OCI-LY1 (cell line): Measurements from ENCODE around the gene ADCY9.

Experiments
- H2AFZ ChIP-seq: fragments of 200-600 bp; sonication (generic), shearing (Covaris generic); 2 replicates; pipeline ENCODE4 v1.6.0; 2014; ENCODE audit warnings: antibody characterized with exemption, mild to moderate bottlenecking, low read length
- H3F3A ChIP-seq: fragments of 200-600 bp; sonication (generic), shearing (Covaris generic); 2 replicates; pipeline ENCODE4 v1.6.0; 2014; ENCODE audit warnings: mild to moderate bottlenecking, antibody characterized with exemption, low read length, moderate library complexity; ENCODE audit not compliant: insufficient read depth
- H3K27ac ChIP-seq: fragments of 200-600 bp; sonication (generic); 2 replicates; pipeline ENCODE4 v1.5.1; 2014; ENCODE audit warnings: low read length, mixed run types, mild to moderate bottlenecking, low read depth; ENCODE audit not compliant: poor library complexity, severe bottlenecking
- H3K27me3 ChIP-seq: fragments of 200-600 bp; sonication (generic); 2 replicates; pipeline ENCODE4 v1.6.0; 2014; ENCODE audit warnings: antibody characterized with exemption, mild to moderate bottlenecking, low read length, moderate library complexity; ENCODE audit not compliant: insufficient read depth
- H3K36me3 ChIP-seq: fragments of 200-600 bp; sonication (generic); 2 replicates; pipeline ENCODE4 v1.6.1; 2014; ENCODE audit warnings: mild to moderate bottlenecking, antibody characterized with exemption, low read length, moderate library complexity, mixed read lengths; ENCODE audit not compliant: insufficient read depth
- H3K4me1 ChIP-seq: fragments of 200-600 bp; sonication (generic); 2 replicates; pipeline ENCODE4 v1.5.1; 2014; ENCODE audit warnings: mild to moderate bottlenecking, low read length, moderate library complexity; ENCODE audit not compliant: insufficient read depth, severe bottlenecking
- H3K4me2 ChIP-seq: fragments of 200-600 bp; sonication (generic), shearing (Covaris generic); 2 replicates; pipeline ENCODE4 v1.6.1; 2014; ENCODE audit warnings: low read length
- H3K4me3 ChIP-seq: fragments of 200-600 bp; sonication (generic); 2 replicates; pipeline ENCODE4 v1.5.1; 2014; ENCODE audit warnings: low read length, low read depth, mild to moderate bottlenecking, mixed read lengths; ENCODE audit not compliant: poor library complexity, severe bottlenecking
- H3K79me2 ChIP-seq: fragments of 200-600 bp; shearing (Covaris generic); 2 replicates; pipeline ENCODE4 v1.6.1; 2016; ENCODE audit warnings: mixed run types, low read length, mixed read lengths; ENCODE audit not compliant: insufficient read depth
- H3K9ac ChIP-seq: fragments of 200-600 bp; sonication (generic), shearing (Covaris generic); 2 replicates; pipeline ENCODE4 v1.6.1; 2014; ENCODE audit warnings: mild to moderate bottlenecking, low read length, mixed read lengths
- H3K9me2 ChIP-seq: fragments of 200-600 bp; sonication (generic), shearing (Covaris generic); 2 replicates; pipeline ENCODE4 v1.6.1; 2014; ENCODE audit warnings: low read depth, mild to moderate bottlenecking, low read length, mixed read lengths
- H3K9me3 ChIP-seq: fragments of 200-600 bp; shearing (Covaris generic); 2 replicates; pipeline ENCODE4 v1.6.1; 2014; ENCODE audit warnings: low read length, mixed read lengths
- H4K20me1 ChIP-seq: fragments of 200-600 bp; sonication (generic), shearing (Covaris generic); 2 replicates; pipeline ENCODE4 v1.6.0; 2016; ENCODE audit warnings: mild to moderate bottlenecking, low read length; ENCODE audit not compliant: insufficient read depth
- EZH2 ChIP-seq: fragments of 200-600 bp; sonication (generic), shearing (Covaris generic); IDR thresholded peaks from 2 replicates; pipeline ENCODE4 v1.8.0; 2017; ENCODE audit warnings: borderline replicate concordance, mixed run types, mild to moderate bottlenecking, antibody characterized with exemption, low read length, moderate library complexity, mixed read lengths
- TF ChIP-seq, protein P1 (sequence below): fragments of 200-600 bp; sonication (generic), shearing (Covaris generic); IDR thresholded peaks from 2 replicates; pipeline ENCODE4 v1.5.1; 2017; ENCODE audit warnings: mild to moderate bottlenecking, antibody characterized with exemption, low read length, moderate library complexity, mixed read lengths

Gene ADCY9

GRCh38 chr16:4003576-4003975 lies 112.7 kb downstream of the ADCY9 start:
- Histone ChIP-seq H3K27me3 (no peaks in the 10 kb centered on the region), H3K4me2 (no peak overlapping the region)
- TF ChIP-seq EZH2: no peak
- TF ChIP-seq, protein P1, sequence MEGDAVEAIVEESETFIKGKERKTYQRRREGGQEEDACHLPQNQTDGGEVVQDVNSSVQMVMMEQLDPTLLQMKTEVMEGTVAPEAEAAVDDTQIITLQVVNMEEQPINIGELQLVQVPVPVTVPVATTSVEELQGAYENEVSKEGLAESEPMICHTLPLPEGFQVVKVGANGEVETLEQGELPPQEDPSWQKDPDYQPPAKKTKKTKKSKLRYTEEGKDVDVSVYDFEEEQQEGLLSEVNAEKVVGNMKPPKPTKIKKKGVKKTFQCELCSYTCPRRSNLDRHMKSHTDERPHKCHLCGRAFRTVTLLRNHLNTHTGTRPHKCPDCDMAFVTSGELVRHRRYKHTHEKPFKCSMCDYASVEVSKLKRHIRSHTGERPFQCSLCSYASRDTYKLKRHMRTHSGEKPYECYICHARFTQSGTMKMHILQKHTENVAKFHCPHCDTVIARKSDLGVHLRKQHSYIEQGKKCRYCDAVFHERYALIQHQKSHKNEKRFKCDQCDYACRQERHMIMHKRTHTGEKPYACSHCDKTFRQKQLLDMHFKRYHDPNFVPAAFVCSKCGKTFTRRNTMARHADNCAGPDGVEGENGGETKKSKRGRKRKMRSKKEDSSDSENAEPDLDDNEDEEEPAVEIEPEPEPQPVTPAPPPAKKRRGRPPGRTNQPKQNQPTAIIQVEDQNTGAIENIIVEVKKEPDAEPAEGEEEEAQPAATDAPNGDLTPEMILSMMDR: no peak

GRCh38 chr16:4003166-4003565 lies 113.1 kb downstream of the ADCY9 start:
- Histone ChIP-seq H3K27me3 (no peaks in the 10 kb centered on the region), H2AFZ (no peak overlapping the region), H3K4me1 (no peaks in the 10 kb centered on the region), H3K27ac (no peak overlapping the region), H3K4me2 (no peak overlapping the region), H3F3A (no peaks in the 10 kb centered on the region), H4K20me1 (no peaks in the 10 kb centered on the region), H3K9me3 (no peaks in the 10 kb centered on the region), H3K79me2 (no peaks in the 10 kb centered on the region), H3K9me2 (no peaks in the 10 kb centered on the region), H3K9ac (no peak overlapping the region), H3K36me3 (no peaks in the 10 kb centered on the region), H3K4me3 (no peak overlapping the region)
- TF ChIP-seq EZH2: no peak
- TF ChIP-seq, protein P1: no peak

More at GRCh38 chr16:4003576-4003975, 112.7 kb downstream of the ADCY9 start:
- Histone ChIP-seq H2AFZ (no peak overlapping the region), H3K36me3 (no peaks in the 10 kb centered on the region), H3K9me3 (no peaks in the 10 kb centered on the region), H3K4me3 (no peak overlapping the region), H3K9ac (no peak overlapping the region), H3K27ac (no peak overlapping the region), H3F3A (no peaks in the 10 kb centered on the region), H4K20me1 (no peaks in the 10 kb centered on the region), H3K4me1 (no peaks in the 10 kb centered on the region), H3K79me2 (no peaks in the 10 kb centered on the region), H3K9me2 (no peaks in the 10 kb centered on the region)

DNA sequence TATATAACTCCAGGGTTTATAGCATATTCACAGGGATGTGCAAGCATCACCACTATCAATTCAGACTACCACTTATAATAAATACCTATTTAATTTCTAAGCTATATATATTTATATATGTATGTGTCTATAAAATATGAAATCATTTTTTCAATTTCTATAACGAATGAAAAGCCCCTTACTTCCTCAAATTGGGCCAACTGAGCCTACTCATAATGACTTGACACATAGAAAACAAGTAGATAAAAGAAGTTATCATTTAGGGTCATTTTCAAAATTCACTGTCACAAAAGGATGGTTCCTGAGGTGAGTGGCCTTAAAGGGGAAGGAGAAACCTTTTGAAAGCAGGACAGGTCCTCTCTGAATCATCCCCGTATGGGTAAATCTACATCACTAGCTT lies 114.1 kb downstream of the ADCY9 start:
- H2AFZ ChIP-seq: no peak overlapping the region
- TF ChIP-seq EZH2: no peak
- TF ChIP-seq, protein P1: no peak
- no peaks in the 10 kb centered on the region for H3K4me1 ChIP-seq
- H3F3A ChIP-seq: no peaks in the 10 kb centered on the region
- H3K9ac ChIP-seq: no peak overlapping the region
- H3K4me3 ChIP-seq: no peak overlapping the region
- no peak overlapping the region for H3K4me2 ChIP-seq
- no peaks in the 10 kb centered on the region for H3K27me3 ChIP-seq
- no peaks in the 10 kb centered on the region for H3K9me2 ChIP-seq
- H4K20me1 ChIP-seq: no peaks in the 10 kb centered on the region
- no peaks in the 10 kb centered on the region for H3K79me2 ChIP-seq
- no peak overlapping the region for H3K27ac ChIP-seq
- no peaks in the 10 kb centered on the region for H3K9me3 ChIP-seq
- no peaks in the 10 kb centered on the region for H3K36me3 ChIP-seq
